Spleen (tissue), 11 donors: ENCODE measurements around the gene RNF11. TPM values are rescaled to one million over a fixed set of nuclear protein-coding genes. Genes with fewer than 3 reads are reported as not detected.

Source experiments
- DNase-seq: peaks from one replicate; pipeline ENCODE4 v3.0.0-alpha.2; 2020
- H3K27ac ChIP-seq, 8 donors: fragments of 200-600 bp; sonication (generic) in 7 of 8; 1 replicate in 4 of 8; 2 replicates in 4 of 8; pipeline versions ENCODE4 v1.5.0 to v1.8.0; 2016 to 2021; ENCODE audit warnings: inconsistent platforms in 4 of 8, mild to moderate bottlenecking in 4 of 8, moderate library complexity in 1 of 8
- H3K27me3 ChIP-seq, 7 donors: fragments of 200-600 bp; sonication (generic) in 6 of 7; replicated peaks in 1 of 7; 1 replicate in 4 of 7; 2 replicates in 3 of 7; pipeline versions ENCODE4 v1.5.0 to v1.8.0; 2016 to 2021; ENCODE audit warnings: inconsistent platforms in 3 of 7, mild to moderate bottlenecking in 1 of 7
- H3K36me3 ChIP-seq, 6 donors: fragments of 200-600 bp; sonication (generic) in 5 of 6; 1 replicate in 4 of 6; 2 replicates in 2 of 6; pipeline versions ENCODE4 v1.5.0 to v1.8.0; 2016 to 2021; ENCODE audit warnings: inconsistent platforms in 2 of 6
- H3K4me1 ChIP-seq, 6 donors: fragments of 200-600 bp; sonication (generic) in 5 of 6; 1 replicate in 3 of 6; 2 replicates in 3 of 6; pipeline versions ENCODE4 v1.5.0 to v1.8.0; 2016 to 2021; ENCODE audit warnings: inconsistent platforms in 3 of 6
- H3K4me3 ChIP-seq, 8 donors: fragments of 200-600 bp; sonication (generic) in 7 of 8; 1 replicate in 4 of 8; 2 replicates in 4 of 8; pipeline versions ENCODE4 v1.5.0 to v1.8.0; 2016 to 2021; ENCODE audit warnings: inconsistent platforms in 4 of 8, mild to moderate bottlenecking in 4 of 8, moderate library complexity in 2 of 8
- H3K9me3 ChIP-seq, 8 donors: fragments of 200-600 bp; sonication (generic) in 7 of 8; 1 replicate in 4 of 8; 2 replicates in 4 of 8; pipeline versions ENCODE4 v1.5.0 to v1.8.0; 2016 to 2021; ENCODE audit warnings: inconsistent platforms in 4 of 8
- POLR2A ChIP-seq, 3 donors: fragments of 450-650 bp; IDR thresholded peaks; one replicate each; pipeline ENCODE4 v1.5.1; 2017; ENCODE audit warnings: antibody characterized with exemption in 3 of 3, mild to moderate bottlenecking in 1 of 3
- POLR2AphosphoS5 ChIP-seq, 3 donors: sonication (generic); formaldehyde crosslinking; IDR thresholded peaks; one replicate each; pipeline ENCODE4 v1.5.1; 2017; ENCODE audit warnings: antibody characterized with exemption in 3 of 3
- WGBS, 5 donors: extraction: QIAGEN DNeasy Blood & Tissue Kit in 3 of 5; methylation state at CpG; one replicate each; pipeline versions ENCODE4 v1.1.5 to v1.1.7; 2013 to 2018; 5-methylcytosine and 5-hydroxymethylcytosine counted together
- intact Hi-C: fragments of 100-400 bp; cut with DNase I; formaldehyde crosslinking; loops from one replicate; pipeline ENCODE4 v1.15.0; 2023; ENCODE audit warnings: low total_unique reads
- polyA plus RNA-seq, 3 donors: library from polyadenylated mRNA; stranded (reverse); fragments of 200-250 nt; gene quantifications; one replicate each; pipeline ENCODE4 v1.2.1, GENCODE V29; 2013
- total RNA-seq, 7 donors: library from RNA; depleted of rRNA in 3 of 7; stranded (reverse); fragments of >200 nt in 3 of 7; fragmentation: NEBNext Ultra II Directional in 4 of 7; extraction: Animal tissue kit (Norgen Biotek cat#: 25700) in 4 of 7; gene quantifications; one replicate each; pipeline versions ENCODE4 v1.1.0 to v1.2.1, GENCODE V29; 2016 to 2021
- TF ChIP-seq, protein P1 (sequence below), 11 experiments: fragments of 200-600 bp in 7 of 11; fragments of 450-650 bp in 4 of 11; sonication (generic) in 4 of 11; IDR thresholded peaks in 8 of 11; conservative IDR thresholded peaks in 3 of 11; 1 replicate in 7 of 11; 2 replicates in 4 of 11; pipeline versions ENCODE4 v1.4.0 to v1.8.0; 2016 to 2021; ENCODE audit warnings: antibody characterized with exemption in 11 of 11, inconsistent platforms in 4 of 11, mild to moderate bottlenecking in 1 of 11
- donor health status: healthy with polysubstance abuse.
- donor health status: DM: no; HTN: no; CAD: no; lungs with moderate emphysema.
- donor health status: DM: no; HTN: no; CAD: no.
- donor health status: Bipolar disorder and iron deficiency.
- donor health status: healthy.
- donor health status: DM: no; HTN: no; CAD: no.
- donor health status: DM: yes; HTN: yes; CAD: no.

RNF11 gene
- total and polyA plus RNA-seq, 10 donors, result 21.4 to 111 (median 70.7) TPM

- H3K27me3 ChIP-seq, result no peaks in the 10 kb centered on the region
- TF ChIP-seq POLR2A (IDR thresholded peaks at IDR 0.05) (no peak), POLR2AphosphoS5 (IDR thresholded peaks at IDR 0.05) (no peak)
- TF ChIP-seq, protein P1, sequence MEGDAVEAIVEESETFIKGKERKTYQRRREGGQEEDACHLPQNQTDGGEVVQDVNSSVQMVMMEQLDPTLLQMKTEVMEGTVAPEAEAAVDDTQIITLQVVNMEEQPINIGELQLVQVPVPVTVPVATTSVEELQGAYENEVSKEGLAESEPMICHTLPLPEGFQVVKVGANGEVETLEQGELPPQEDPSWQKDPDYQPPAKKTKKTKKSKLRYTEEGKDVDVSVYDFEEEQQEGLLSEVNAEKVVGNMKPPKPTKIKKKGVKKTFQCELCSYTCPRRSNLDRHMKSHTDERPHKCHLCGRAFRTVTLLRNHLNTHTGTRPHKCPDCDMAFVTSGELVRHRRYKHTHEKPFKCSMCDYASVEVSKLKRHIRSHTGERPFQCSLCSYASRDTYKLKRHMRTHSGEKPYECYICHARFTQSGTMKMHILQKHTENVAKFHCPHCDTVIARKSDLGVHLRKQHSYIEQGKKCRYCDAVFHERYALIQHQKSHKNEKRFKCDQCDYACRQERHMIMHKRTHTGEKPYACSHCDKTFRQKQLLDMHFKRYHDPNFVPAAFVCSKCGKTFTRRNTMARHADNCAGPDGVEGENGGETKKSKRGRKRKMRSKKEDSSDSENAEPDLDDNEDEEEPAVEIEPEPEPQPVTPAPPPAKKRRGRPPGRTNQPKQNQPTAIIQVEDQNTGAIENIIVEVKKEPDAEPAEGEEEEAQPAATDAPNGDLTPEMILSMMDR (IDR thresholded peaks at IDR 0.05 in 8 of 11, conservative IDR thresholded peaks at IDR 0.05 in 3 of 11), result no peak
- no peaks in the 10 kb centered on the region for H3K9me3 ChIP-seq
- H3K4me3 ChIP-seq, result no peak overlapping the region
- H3K4me1 ChIP-seq, result peaks cover 0 to 2% (median 0%) of the 10 kb centered on the region in 6 donors
- H3K36me3 ChIP-seq, result no peaks in the 10 kb centered on the region
- 91 to 98% (median 93%) methylated on average over 8 of the region's 8 CpGs for WGBS, 5 donors
- H3K27ac ChIP-seq, result no peak overlapping the region
- intact Hi-C loops, result no loop called here
- no peak for DNase-seq
These were observed 53.8 kb downstream of the RNF11 start for GRCh38 chr1:51289676-51290488.

- intact Hi-C loops, result no loop called here
- no peak overlapping the region for H3K27ac ChIP-seq
- no peaks in the 10 kb centered on the region for H3K9me3 ChIP-seq
- no peak for TF ChIP-seq POLR2AphosphoS5 (IDR thresholded peaks at IDR 0.05)
- no peak for TF ChIP-seq POLR2A (IDR thresholded peaks at IDR 0.05)
- TF ChIP-seq, protein P1 (IDR thresholded peaks at IDR 0.05 in 8 of 11, conservative IDR thresholded peaks at IDR 0.05 in 3 of 11), result no peak
- peaks cover 0 to 8% (median 0%) of the 10 kb centered on the region in 6 donors for H3K4me1 ChIP-seq
- H3K4me3 ChIP-seq, result no peak overlapping the region
- H3K36me3 ChIP-seq, result no peaks in the 10 kb centered on the region
- no peak for DNase-seq
- 80 to 94% (median 91%) methylated on average over 5 of the region's 5 CpGs for WGBS, 5 donors
- H3K27me3 ChIP-seq, result no peaks in the 10 kb centered on the region
These were observed 54.4 kb downstream of the RNF11 start for GRCh38 chr1:51290489-51290847.

GRCh38 chr1:51293898-51294515, 57.9 kb downstream of the RNF11 start:
- WGBS, 5 donors, result 88 to 91% (median 90%) methylated on average over 13 of the region's 13 CpGs
- intact Hi-C loops, result no loop called here
- no peaks in the 10 kb centered on the region for H3K9me3 ChIP-seq
- no peak overlapping the region for H3K27ac ChIP-seq
- DNase-seq, result no peak
- TF ChIP-seq, protein P1 (IDR thresholded peaks at IDR 0.05 in 8 of 11, conservative IDR thresholded peaks at IDR 0.05 in 3 of 11), result no peak
- TF ChIP-seq POLR2A (IDR thresholded peaks at IDR 0.05), result no peak
- no peak for TF ChIP-seq POLR2AphosphoS5 (IDR thresholded peaks at IDR 0.05)
- no peaks in the 10 kb centered on the region for H3K36me3 ChIP-seq
- H3K4me1 ChIP-seq, result peaks cover 0 to 31% (median 13%) of the 10 kb centered on the region in 6 donors
- H3K27me3 ChIP-seq, result no peaks in the 10 kb centered on the region
- H3K4me3 ChIP-seq, result no peak overlapping the region

DNA sequence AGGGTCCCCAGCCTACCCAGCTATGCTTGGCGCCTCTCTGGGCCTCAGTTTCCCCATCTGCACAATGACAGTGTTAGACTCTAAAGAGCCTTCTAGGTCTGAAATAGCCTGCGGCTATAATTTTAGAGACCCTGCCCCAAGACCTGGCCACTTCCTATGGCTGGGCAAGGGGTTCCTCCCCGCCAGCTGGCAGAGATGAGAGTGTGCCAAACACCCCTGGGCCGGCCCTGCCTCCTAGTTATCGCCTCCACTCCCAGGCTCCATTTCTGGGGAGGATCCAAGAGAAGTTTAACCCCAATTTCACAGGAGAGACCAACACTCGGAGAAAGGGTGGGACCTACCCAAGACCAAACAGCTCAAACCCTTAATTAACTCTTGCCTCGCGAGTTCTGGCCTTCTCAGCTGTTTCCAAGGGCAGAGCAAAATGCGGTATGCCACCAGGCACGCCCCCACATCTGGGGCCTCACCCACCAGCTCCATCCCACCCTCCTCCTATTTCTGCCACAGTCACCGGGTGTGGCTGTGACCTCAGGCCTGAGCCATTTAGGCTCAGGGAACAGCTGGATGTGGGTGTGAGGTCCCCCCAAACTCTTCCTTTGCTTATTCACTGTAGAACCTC, 58.6 kb downstream of the RNF11 start:
- intact Hi-C loops, result no loop called here

More for the DNA sequence above, 58.6 kb downstream of the RNF11 start:
- TF ChIP-seq, protein P1 (IDR thresholded peaks at IDR 0.05 in 8 of 11, conservative IDR thresholded peaks at IDR 0.05 in 3 of 11), result no peak
- no peak for TF ChIP-seq POLR2AphosphoS5 (IDR thresholded peaks at IDR 0.05)
- no peak for TF ChIP-seq POLR2A (IDR thresholded peaks at IDR 0.05)
- no peaks in the 10 kb centered on the region for H3K9me3 ChIP-seq
- H3K27me3 ChIP-seq, result no peaks in the 10 kb centered on the region
- 50 to 57% (median 52%) methylated on average over 9 to 11 of the region's 11 CpGs for WGBS, 5 donors
- H3K36me3 ChIP-seq, result no peaks in the 10 kb centered on the region
- H3K4me1 ChIP-seq, result peaks cover 0 to 31% (median 13%) of the 10 kb centered on the region in 6 donors
- DNase-seq, result no peak
- no peak overlapping the region for H3K4me3 ChIP-seq
- no peak overlapping the region for H3K27ac ChIP-seq
